Upper lobe of left lung (tissue), 4 donors: ENCODE results near the gene CHL1.

Experiments used
- POLR2A ChIP-seq, 4 donors: fragments of 450-650 bp; IDR thresholded peaks; one replicate each; pipeline ENCODE4 v1.5.1; 2016 to 2017; ENCODE audit warnings: antibody characterized with exemption in 4 of 4, mild to moderate bottlenecking in 2 of 4
- POLR2AphosphoS5 ChIP-seq, 2 donors: sonication (generic); formaldehyde crosslinking; IDR thresholded peaks; one replicate each; pipeline ENCODE4 v1.5.1; 2017; ENCODE audit warnings: antibody characterized with exemption in 2 of 2

DNA sequence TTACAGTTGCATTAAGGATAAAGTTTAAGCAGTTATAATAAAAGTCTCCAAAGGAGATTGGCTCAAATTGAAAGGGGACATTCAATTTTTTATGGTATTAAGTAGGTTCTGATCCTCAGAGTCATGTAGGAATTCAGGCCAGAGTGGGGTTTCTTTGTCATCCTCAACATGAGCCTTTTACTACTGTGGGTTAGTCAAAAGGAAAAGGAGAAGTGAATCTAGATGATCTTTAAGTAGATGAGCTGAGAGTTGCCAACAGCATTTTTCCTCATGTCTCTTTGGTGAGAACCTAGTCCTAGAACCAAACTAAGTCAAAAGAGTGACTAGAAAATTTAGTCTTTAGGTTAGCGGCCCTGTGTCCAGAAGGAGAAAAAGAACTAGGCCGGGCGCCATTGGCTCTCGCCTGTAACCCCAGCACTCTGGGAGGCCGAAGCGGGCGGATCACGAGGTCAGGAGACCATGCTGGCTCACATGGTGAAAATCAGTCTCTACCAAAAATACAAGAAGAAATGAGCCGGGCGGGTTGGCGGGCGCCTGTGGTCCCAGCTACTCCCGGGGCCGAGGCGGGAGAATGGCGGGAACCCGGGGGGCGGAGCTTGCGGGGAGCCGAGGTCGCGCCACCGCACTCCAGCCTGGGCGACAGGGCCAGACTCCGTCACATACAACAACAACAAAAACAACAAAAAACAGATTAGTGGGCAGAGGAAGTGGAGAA lies 4.2 kb upstream of the CHL1 start:
- no peak for TF ChIP-seq POLR2A (IDR thresholded peaks at IDR 0.05)
- TF ChIP-seq POLR2AphosphoS5 (IDR thresholded peaks at IDR 0.05) = no peak
